GM12872 (cell line): ENCODE measurements around the gene ELAC1.

Experiments used
- TF ChIP-seq, protein P1 (sequence below): IDR thresholded peaks from 3 replicates; pipeline ENCODE4 v1.5.1; 2011; ENCODE audit warnings: low read depth, mild to moderate bottlenecking, low read length, moderate library complexity; ENCODE audit not compliant: insufficient read depth

Gene ELAC1, protein sequence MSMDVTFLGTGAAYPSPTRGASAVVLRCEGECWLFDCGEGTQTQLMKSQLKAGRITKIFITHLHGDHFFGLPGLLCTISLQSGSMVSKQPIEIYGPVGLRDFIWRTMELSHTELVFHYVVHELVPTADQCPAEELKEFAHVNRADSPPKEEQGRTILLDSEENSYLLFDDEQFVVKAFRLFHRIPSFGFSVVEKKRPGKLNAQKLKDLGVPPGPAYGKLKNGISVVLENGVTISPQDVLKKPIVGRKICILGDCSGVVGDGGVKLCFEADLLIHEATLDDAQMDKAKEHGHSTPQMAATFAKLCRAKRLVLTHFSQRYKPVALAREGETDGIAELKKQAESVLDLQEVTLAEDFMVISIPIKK

DNA sequence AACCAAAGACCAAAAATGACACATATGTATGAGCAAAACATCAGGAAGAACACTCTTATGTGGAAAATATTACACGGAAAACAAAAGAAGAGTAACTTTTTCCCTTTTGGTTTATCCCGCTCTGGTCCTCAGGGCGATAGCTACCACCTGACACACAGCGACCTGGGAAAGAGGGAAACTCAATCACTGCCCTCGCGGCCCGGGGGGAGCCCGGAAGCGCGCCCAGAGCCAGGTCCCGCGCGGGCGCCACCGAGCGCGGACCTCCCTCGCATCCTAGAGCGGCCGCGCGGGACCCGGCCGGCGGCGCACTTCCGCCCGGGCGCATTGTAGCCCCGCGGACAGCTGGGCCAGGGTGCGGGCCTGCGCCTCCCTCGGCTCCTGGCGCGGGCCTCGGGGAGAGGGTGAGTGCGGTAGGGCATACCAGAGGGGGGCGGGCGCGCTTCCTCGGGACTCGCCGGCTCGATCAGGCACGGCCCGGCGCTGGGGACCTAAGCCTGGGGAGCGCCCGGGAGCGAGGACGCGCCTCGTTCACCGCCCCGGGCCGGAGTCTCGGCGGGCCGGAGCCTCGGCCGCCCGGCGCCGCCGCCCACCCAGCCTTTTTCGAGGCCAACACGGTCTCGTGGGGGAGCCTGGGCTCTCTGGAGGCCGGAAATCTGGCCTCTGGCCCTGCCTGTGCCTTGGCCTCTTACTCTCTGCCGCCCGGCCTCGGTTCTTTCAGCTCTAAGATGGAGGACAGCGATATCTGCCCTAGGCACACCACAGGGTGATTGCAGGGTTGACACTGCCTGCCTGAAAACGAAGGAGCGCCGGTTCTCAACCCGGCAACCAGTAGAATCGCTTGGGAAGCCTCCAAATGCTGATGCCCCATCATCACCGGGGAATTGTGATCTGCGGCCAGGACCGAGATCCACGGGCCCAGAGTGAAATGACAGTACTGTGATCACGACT lies at the start of gene ELAC1:
TSS of gene ELAC1 (plus strand) at position 327 of the 948 bp plus-strand sequence. CDS start 6,365 bp downstream, outside the sequence.
- TF ChIP-seq, protein P1, sequence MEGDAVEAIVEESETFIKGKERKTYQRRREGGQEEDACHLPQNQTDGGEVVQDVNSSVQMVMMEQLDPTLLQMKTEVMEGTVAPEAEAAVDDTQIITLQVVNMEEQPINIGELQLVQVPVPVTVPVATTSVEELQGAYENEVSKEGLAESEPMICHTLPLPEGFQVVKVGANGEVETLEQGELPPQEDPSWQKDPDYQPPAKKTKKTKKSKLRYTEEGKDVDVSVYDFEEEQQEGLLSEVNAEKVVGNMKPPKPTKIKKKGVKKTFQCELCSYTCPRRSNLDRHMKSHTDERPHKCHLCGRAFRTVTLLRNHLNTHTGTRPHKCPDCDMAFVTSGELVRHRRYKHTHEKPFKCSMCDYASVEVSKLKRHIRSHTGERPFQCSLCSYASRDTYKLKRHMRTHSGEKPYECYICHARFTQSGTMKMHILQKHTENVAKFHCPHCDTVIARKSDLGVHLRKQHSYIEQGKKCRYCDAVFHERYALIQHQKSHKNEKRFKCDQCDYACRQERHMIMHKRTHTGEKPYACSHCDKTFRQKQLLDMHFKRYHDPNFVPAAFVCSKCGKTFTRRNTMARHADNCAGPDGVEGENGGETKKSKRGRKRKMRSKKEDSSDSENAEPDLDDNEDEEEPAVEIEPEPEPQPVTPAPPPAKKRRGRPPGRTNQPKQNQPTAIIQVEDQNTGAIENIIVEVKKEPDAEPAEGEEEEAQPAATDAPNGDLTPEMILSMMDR, result no peak

DNA sequence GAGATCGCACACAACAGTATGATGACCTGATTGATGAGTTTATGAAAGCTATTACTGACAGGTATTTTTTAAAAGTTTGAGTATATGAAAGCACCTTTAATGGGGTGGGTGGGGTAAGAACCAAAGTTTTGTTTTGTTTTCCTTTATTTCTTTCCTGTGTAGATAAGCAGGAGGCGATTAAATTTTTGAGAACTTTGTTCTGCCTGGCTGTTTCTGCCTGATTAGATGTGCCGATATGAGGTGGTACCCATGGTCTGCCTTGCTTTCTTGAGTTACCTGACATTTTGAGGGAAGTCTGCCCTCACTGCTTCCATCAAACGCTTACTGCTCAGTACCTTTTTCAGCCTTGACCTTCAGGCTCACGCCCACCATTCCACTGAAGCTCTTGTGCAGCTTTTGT lies 49.7 kb upstream of the ELAC1 start:
- TF ChIP-seq, protein P1, result no peak

DNA sequence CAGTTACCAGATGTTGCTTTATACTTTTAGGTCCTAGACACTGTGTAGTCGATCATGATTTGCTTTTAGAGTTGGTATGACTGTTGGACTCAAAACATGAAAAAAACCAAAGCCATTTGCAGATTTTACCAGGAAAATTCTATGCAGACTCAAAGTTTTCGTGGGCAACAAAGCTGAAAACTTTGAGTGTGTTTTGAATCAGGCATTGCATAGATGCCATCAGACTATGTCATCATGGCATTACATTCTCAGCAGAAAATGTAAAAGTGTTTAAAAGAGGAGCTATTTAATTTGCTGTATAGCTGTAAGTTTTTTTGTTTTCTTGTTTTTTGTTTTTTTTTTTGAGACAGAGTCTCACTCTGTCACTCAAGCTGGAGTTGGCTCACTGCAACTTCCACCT lies 43.5 kb upstream of the ELAC1 start:
- TF ChIP-seq, protein P1, result no peak

DNA sequence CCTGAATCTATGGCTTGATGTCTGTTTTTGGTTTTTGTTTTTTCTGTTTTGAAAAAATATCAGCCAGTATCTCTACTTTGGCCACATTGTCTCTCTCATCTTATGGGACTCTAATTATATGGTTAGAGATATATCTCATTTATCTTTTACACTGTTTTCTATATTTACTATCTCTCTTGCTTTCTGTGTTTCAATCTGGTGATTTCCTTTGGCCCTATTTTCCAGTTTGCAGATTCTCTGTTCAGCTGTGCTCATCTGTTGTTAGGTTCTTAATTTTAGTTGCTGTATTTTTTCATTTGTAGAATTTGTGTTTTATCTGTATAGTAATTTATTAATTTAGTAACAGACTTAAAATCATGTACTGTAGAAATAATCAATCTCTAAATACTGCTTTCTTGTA lies 41.3 kb upstream of the ELAC1 start:
- TF ChIP-seq, protein P1, result no peak

DNA sequence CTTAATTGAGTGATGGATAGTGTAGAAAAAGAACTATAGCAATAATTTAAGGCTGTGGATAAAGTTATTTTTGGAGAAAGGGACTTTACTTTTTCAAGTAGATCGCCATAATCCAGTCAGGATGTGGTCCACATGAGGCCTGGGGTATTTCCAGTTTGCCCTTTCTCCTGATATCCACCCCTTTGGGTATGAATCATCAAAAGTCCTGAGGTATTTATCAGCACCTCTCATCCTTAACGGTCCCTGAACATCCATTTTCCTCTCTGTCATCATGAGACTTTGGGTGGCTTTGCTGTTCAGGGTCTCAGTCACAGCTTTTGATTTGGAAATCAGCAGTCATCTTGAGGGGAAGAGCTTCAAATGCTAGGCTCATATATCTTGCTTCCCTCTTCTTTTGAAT lies 39.3 kb upstream of the ELAC1 start:
- TF ChIP-seq, protein P1, result no peak

DNA sequence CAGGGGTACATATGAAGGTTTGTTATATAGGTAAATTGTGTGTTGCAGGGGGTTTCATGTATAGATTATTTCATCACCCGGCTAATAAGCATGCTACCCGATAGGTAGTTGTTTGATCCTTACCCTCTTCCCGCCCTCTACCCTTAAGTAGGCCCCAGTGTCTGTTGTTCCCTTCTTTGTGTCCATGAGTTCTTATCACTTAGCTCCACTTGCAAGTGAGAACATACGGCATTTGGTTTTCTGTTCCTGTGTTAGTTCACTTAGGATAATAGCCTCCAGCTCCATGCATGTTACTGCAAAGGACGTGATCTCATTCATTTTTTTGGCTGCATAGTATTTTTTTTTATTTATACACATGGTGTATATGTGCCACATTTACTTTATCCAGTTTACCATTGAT lies 34.2 kb upstream of the ELAC1 start:
- TF ChIP-seq, protein P1, result no peak

DNA sequence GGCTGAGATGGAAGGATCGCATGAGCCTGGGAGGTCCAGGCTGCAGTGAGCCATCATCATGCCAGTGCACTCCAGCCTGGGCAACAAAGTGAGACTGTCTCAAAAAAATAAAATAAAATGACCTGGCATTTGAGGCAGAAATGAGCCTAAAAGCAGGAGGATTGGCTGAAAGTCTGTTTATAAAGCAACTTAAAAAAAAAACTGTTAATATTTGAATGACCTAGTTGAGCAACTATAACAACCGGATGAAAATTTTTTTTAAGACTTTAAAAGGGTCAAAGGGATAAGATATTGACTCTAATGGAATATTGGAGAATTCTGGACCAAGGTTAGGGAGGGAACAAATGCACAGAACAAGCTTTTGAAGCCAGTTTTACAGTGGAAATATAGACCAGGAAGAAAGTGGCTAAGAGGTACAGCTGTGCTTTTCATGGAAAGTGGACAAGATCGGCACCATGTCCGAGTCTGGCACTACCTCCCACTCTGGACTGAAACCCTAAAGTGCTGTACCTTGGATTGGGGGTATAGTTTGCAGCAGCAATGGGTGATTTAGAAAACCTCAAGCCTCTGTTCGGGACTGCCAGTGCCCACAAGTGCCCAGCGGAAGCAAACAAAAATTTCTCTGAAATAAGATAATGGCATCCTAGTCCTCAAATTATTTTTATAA lies 33.2 kb upstream of the ELAC1 start:
- TF ChIP-seq, protein P1, result no peak
